A549 (cell line): ENCODE results near the gene BEX3. TPM values are rescaled to one million over a fixed set of nuclear protein-coding genes. Genes with fewer than 3 reads are reported as not detected.

Experiments
- ATAC-seq, 2 experiments: fragments of 200-7000 bp in 1 of 2; fragments of >200 bp in 1 of 2; cut with Nextera tagmentation in 1 of 2; cut with Tn5 transposase in 1 of 2; 3 replicates each; pipeline versions ENCODE4 v1.8.0 to v1.9.1; 2018 to 2020; ENCODE audit warnings: mild to moderate bottlenecking in 1 of 2, moderate library complexity in 1 of 2
- CTCF ChIA-PET: fragments of 300-600 bp; sonication (Branson Sonifier 250); formaldehyde crosslinking; extraction: SDS; loops from one replicate; lab custom pipeline; 2021; ENCODE audit warnings: antibody characterized with exemption, inconsistent platforms; lab: Yijun Ruan, JAX
- POLR2A ChIA-PET: fragments of 350-600 bp; formaldehyde crosslinking; extraction: SDS; loops from one replicate; lab custom pipeline; 2021; ENCODE audit warnings: antibody characterized with exemption, inconsistent platforms; lab: Yijun Ruan, JAX
- DNase-seq, 2 experiments: peaks; one replicate each; pipeline versions ENCODE4 v3.0.0 to v3.0.0-alpha.2; 2011 to 2016; ENCODE audit warnings: low read depth in 1 of 2, low spot score in 1 of 2
- FAIRE-seq: peaks from 2 replicates; lab custom pipeline; 2011; peaks lifted over from hg19 to GRCh38; lab: Jason Lieb, UNC
- H3K27ac ChIP-seq, 2 experiments: fragments of >200 bp; sonication (Bioruptor Twin); formaldehyde crosslinking; 3 replicates each; pipeline ENCODE4 v1.5.1; 2016 to 2017
- H3K4me1 ChIP-seq: fragments of >200 bp; sonication (Bioruptor Twin); formaldehyde crosslinking; 3 replicates; pipeline ENCODE4 v1.6.1; 2016
- H3K4me2 ChIP-seq: fragments of >200 bp; sonication (Bioruptor Twin); formaldehyde crosslinking; 3 replicates; pipeline ENCODE4 v1.6.1; 2016
- H3K4me3 ChIP-seq: fragments of >200 bp; sonication (Bioruptor Twin); formaldehyde crosslinking; 3 replicates; pipeline ENCODE4 v1.5.1; 2016
- H3K9me3 ChIP-seq: fragments of >200 bp; sonication (Bioruptor Twin); formaldehyde crosslinking; 3 replicates; pipeline ENCODE4 v1.6.1; 2016
- ATOH8 ChIP-seq: fragments of 250-450 bp; sonication (Bioruptor Pico); IDR thresholded peaks from 2 replicates; pipeline ENCODE4 v1.5.0; 2020; ENCODE audit warnings: low read depth, mild to moderate bottlenecking, moderate library complexity
- BHLHE40 ChIP-seq: IDR thresholded peaks from 2 replicates; pipeline ENCODE4 v1.6.1; 2012; ENCODE audit warnings: low read depth, low read length, inconsistent platforms
- CBX2 ChIP-seq: fragments of 200-600 bp; sonication (generic); IDR thresholded peaks from 2 replicates; pipeline ENCODE4 v1.6.1; 2016; ENCODE audit warnings: low read depth, mild to moderate bottlenecking, borderline replicate concordance
- CEBPB ChIP-seq, 2 experiments: fragments of >200 bp in 1 of 2; sonication (Bioruptor Twin) in 1 of 2; formaldehyde crosslinking in 1 of 2; IDR thresholded peaks; 2 replicates each; pipeline ENCODE4 v1.6.1; 2012 to 2016
- E2F6 ChIP-seq: IDR thresholded peaks from 2 replicates; pipeline ENCODE4 v1.6.1; 2012; ENCODE audit warnings: low read depth, borderline replicate concordance
- EHF ChIP-seq: fragments of 250-450 bp; sonication (Bioruptor Pico); IDR thresholded peaks from 2 replicates; pipeline ENCODE4 v1.5.0; 2020; ENCODE audit warnings: mild to moderate bottlenecking
- ELK1 ChIP-seq: fragments of 150-350 bp; IDR thresholded peaks from 2 replicates; pipeline ENCODE4 v1.6.1; 2014; ENCODE audit warnings: low read depth, mild to moderate bottlenecking, low read length
- FOSB ChIP-seq: fragments of 250-450 bp; sonication (Bioruptor Pico); IDR thresholded peaks from 2 replicates; pipeline ENCODE4 v1.5.0; 2020; ENCODE audit warnings: mild to moderate bottlenecking, moderate library complexity
- FOXS1 ChIP-seq: fragments of 250-450 bp; sonication (Bioruptor Pico); IDR thresholded peaks from 2 replicates; pipeline ENCODE4 v1.5.0; 2020; ENCODE audit warnings: mild to moderate bottlenecking, moderate library complexity
- GATA3 ChIP-seq: IDR thresholded peaks from 2 replicates; pipeline ENCODE4 v1.6.1; 2012; ENCODE audit warnings: borderline replicate concordance
- HDAC2 ChIP-seq: fragments of 200-600 bp; sonication (generic); IDR thresholded peaks from 2 replicates; pipeline ENCODE4 v1.6.1; 2016
- HMGXB4 ChIP-seq: fragments of 250-450 bp; sonication (Bioruptor Pico); IDR thresholded peaks from 2 replicates; pipeline ENCODE4 v1.5.0; 2021; ENCODE audit warnings: mild to moderate bottlenecking, moderate library complexity, borderline replicate concordance
- HOXA7 ChIP-seq: fragments of 250-450 bp; sonication (Bioruptor Pico); IDR thresholded peaks from 2 replicates; pipeline ENCODE4 v1.5.0; 2020; ENCODE audit warnings: mild to moderate bottlenecking, moderate library complexity
- KDM1A ChIP-seq: fragments of 200-600 bp; sonication (generic); IDR thresholded peaks from 2 replicates; pipeline ENCODE4 v1.6.1; 2016; ENCODE audit warnings: low read depth, mild to moderate bottlenecking
- KDM5A ChIP-seq: fragments of 200-600 bp; sonication (generic); IDR thresholded peaks from 2 replicates; pipeline ENCODE4 v1.6.1; 2016; ENCODE audit warnings: antibody characterized with exemption, mild to moderate bottlenecking
- NFE2L2 ChIP-seq: fragments of 150-350 bp; conservative IDR thresholded peaks from 2 replicates; pipeline ENCODE4 v1.6.1; 2014; ENCODE audit warnings: low read length
- RARB ChIP-seq: fragments of 250-450 bp; sonication (Bioruptor Pico); IDR thresholded peaks from 2 replicates; pipeline ENCODE4 v1.8.0; 2021; ENCODE audit warnings: mild to moderate bottlenecking, moderate library complexity
- RFX5 ChIP-seq: fragments of 450-650 bp; IDR thresholded peaks from 2 replicates; pipeline ENCODE4 v1.7.1; 2014; ENCODE audit warnings: antibody characterized with exemption, mild to moderate bottlenecking, moderate library complexity
- RNF2 ChIP-seq: fragments of 200-600 bp; sonication (generic); IDR thresholded peaks from 2 replicates; pipeline ENCODE4 v1.6.1; 2016; ENCODE audit warnings: low read depth, mild to moderate bottlenecking, antibody characterized with exemption, moderate library complexity, borderline replicate concordance
- SMC3 ChIP-seq: fragments of >200 bp; sonication (Bioruptor Twin); formaldehyde crosslinking; IDR thresholded peaks from 3 replicates; pipeline ENCODE4 v1.6.1; 2018; ENCODE audit warnings: inconsistent platforms
- SREBF2 ChIP-seq: fragments of 450-650 bp; IDR thresholded peaks from 2 replicates; pipeline ENCODE4 v1.6.1; 2014; ENCODE audit warnings: mild to moderate bottlenecking, moderate library complexity
- USF2 ChIP-seq: fragments of 450-650 bp; IDR thresholded peaks from 2 replicates; pipeline ENCODE4 v1.6.1; 2014; ENCODE audit warnings: antibody characterized with exemption
- ZNF302 ChIP-seq: fragments of 250-450 bp; sonication (Bioruptor Pico); IDR thresholded peaks from 2 replicates; pipeline ENCODE4 v1.9.0; 2021; ENCODE audit warnings: inconsistent platforms, mild to moderate bottlenecking, moderate library complexity
- ZSCAN20 ChIP-seq: fragments of 250-450 bp; sonication (Bioruptor Pico); IDR thresholded peaks from 2 replicates; pipeline ENCODE4 v1.8.0; 2022; ENCODE audit warnings: mild to moderate bottlenecking, moderate library complexity
- WGBS: methylation state at CpG from one replicate; pipeline ENCODE4 v1.1.6; 2017; ENCODE audit errors: missing lambda C conversion rate; 5-methylcytosine and 5-hydroxymethylcytosine counted together
- polyA plus RNA-seq, 4 experiments: library from polyadenylated mRNA; depleted of rRNA in 3 of 4; stranded (reverse); fragments of >200 nt; fragmentation: RNase III in 1 of 4; extraction: RNeasy Plus Mini Kit Qiagen cat#74134 plus additional on column Dnase treatment in 1 of 4; gene quantifications; 2 replicates in 3 of 4; 3 replicates in 1 of 4; pipeline ENCODE4 v1.2.3, GENCODE V29; 2011 to 2017

BEX3 gene
- polyA plus RNA-seq, 2 of the 4 experiments (the other 2 are of a cell fraction): 382 to 404 TPM

- H3K9me3 ChIP-seq: no peaks in the 10 kb centered on the region
- H3K4me2 ChIP-seq: no peak overlapping the region
- POLR2A ChIA-PET: no interaction called here
- no peak for ATAC-seq
- DNase-seq: no peak
- H3K4me1 ChIP-seq: no peaks in the 10 kb centered on the region
- TF ChIP-seq HOXA7 (CRISPR knock-in tag) (no peak), EHF (CRISPR knock-in tag) (no peak), FOXS1 (CRISPR knock-in tag) (no peak), RARB (CRISPR knock-in tag) (no peak), ELK1 (no peak), BHLHE40 (no peak), RNF2 (no peak), E2F6 (no peak), SREBF2 (no peak), NFE2L2 (no peak), CEBPB (IDR thresholded peaks at IDR 0.05) (no peak), USF2 (no peak), ZSCAN20 (no peak), GATA3 (no peak)
- FAIRE-seq: no peak
- WGBS: 82% methylated on average over 6 of the region's 8 CpGs
- H3K27ac ChIP-seq: no peak overlapping the region
- CTCF ChIA-PET: no interaction called here
- no peak overlapping the region for H3K4me3 ChIP-seq
Measured at GRCh38 chrX:103413705-103414387, 37.5 kb downstream of the BEX3 start.

GRCh38 chrX:103414561-103414960 lies 38.2 kb downstream of the BEX3 start:
- ChIA-PET CTCF (no interaction called here), POLR2A (no interaction called here)
- DNase-seq (no peak), FAIRE-seq (no peak), ATAC-seq (no peak)
- Histone ChIP-seq H3K9me3 (no peaks in the 10 kb centered on the region), H3K27ac (no peak overlapping the region), H3K4me1 (no peaks in the 10 kb centered on the region), H3K4me2 (no peak overlapping the region), H3K4me3 (no peak overlapping the region)
- no peak for TF ChIP-seq ATOH8 (CRISPR knock-in tag)
- TF ChIP-seq FOXS1 (CRISPR knock-in tag): no peak
- TF ChIP-seq HMGXB4 (CRISPR knock-in tag): no peak
- TF ChIP-seq KDM5A: no peak
- no peak for TF ChIP-seq KDM1A
- TF ChIP-seq SMC3: no peak
- TF ChIP-seq RFX5: no peak
- no peak for TF ChIP-seq ZSCAN20
- TF ChIP-seq CBX2: no peak
- no peak for TF ChIP-seq HDAC2
- TF ChIP-seq ZNF302 (CRISPR knock-in tag): no peak
- TF ChIP-seq FOSB (CRISPR knock-in tag): no peak
- 69% methylated on average over 6 of the region's 7 CpGs for WGBS
